Loucy (cell line): ENCODE measurements around the gene TNIP1.

Experiments used
- H2AFZ ChIP-seq: fragments of 200-600 bp; sonication (generic); 2 replicates; pipeline ENCODE4 v1.6.0; 2016; ENCODE audit warnings: antibody characterized with exemption, mild to moderate bottlenecking, low read length, moderate library complexity
- H3F3A ChIP-seq: fragments of 200-600 bp; 2 replicates; pipeline ENCODE4 v1.6.0; 2016; ENCODE audit warnings: antibody characterized with exemption, low read depth, mild to moderate bottlenecking
- H3K27me3 ChIP-seq: fragments of 200-600 bp; sonication (generic); 2 replicates; pipeline ENCODE4 v1.6.1; 2014; ENCODE audit warnings: low read length, mild to moderate bottlenecking; ENCODE audit not compliant: insufficient read depth, poor library complexity, severe bottlenecking
- H3K36me3 ChIP-seq: fragments of 200-600 bp; sonication (generic); 2 replicates; pipeline ENCODE4 v1.6.1; 2016; ENCODE audit warnings: low read length; ENCODE audit not compliant: insufficient read depth
- H3K4me1 ChIP-seq: fragments of 200-600 bp; sonication (generic); 2 replicates; pipeline ENCODE4 v1.5.1; 2014; ENCODE audit warnings: low read length, mild to moderate bottlenecking; ENCODE audit not compliant: insufficient read depth, poor library complexity, severe bottlenecking
- H3K4me2 ChIP-seq: fragments of 200-600 bp; sonication (generic); 2 replicates; pipeline ENCODE4 v1.6.0; 2014; ENCODE audit warnings: antibody characterized with exemption, low read length, low read depth, mild to moderate bottlenecking; ENCODE audit not compliant: poor library complexity, severe bottlenecking
- H3K4me3 ChIP-seq: fragments of 200-600 bp; sonication (generic); 2 replicates; pipeline ENCODE4 v1.5.1; 2014; ENCODE audit warnings: low read length, mild to moderate bottlenecking, mixed read lengths; ENCODE audit not compliant: poor library complexity, severe bottlenecking
- H3K79me2 ChIP-seq: fragments of 200-600 bp; sonication (generic); 2 replicates; pipeline ENCODE4 v1.6.1; 2014; ENCODE audit warnings: low read length; ENCODE audit not compliant: insufficient read depth
- H3K9ac ChIP-seq: fragments of 200-600 bp; sonication (generic); 2 replicates; pipeline ENCODE4 v1.6.0; 2014; ENCODE audit warnings: mild to moderate bottlenecking, low read depth, low read length, moderate library complexity; ENCODE audit not compliant: poor library complexity, severe bottlenecking
- H3K9me2 ChIP-seq: fragments of 200-600 bp; sonication (generic); replicated peaks from 2 replicates; pipeline ENCODE4 v1.6.1; 2016; ENCODE audit warnings: low read depth, low read length, mixed read lengths
- H3K9me3 ChIP-seq: fragments of 200-600 bp; sonication (generic); 2 replicates; pipeline ENCODE4 v1.6.1; 2014; ENCODE audit warnings: mild to moderate bottlenecking, antibody characterized with exemption, low read length, low read depth; ENCODE audit not compliant: insufficient read depth
- H4K20me1 ChIP-seq: fragments of 200-600 bp; sonication (generic); 2 replicates; pipeline ENCODE4 v1.6.0; 2014; ENCODE audit warnings: antibody characterized with exemption, low read length, mild to moderate bottlenecking; ENCODE audit not compliant: insufficient read depth, poor library complexity, severe bottlenecking
- CTCF ChIP-seq: fragments of 200-600 bp; sonication (generic); conservative IDR thresholded peaks from 2 replicates; pipeline ENCODE4 v1.5.1; 2014; ENCODE audit warnings: mild to moderate bottlenecking, antibody characterized with exemption, low read length
- EZH2phosphoT487 ChIP-seq: fragments of 200-600 bp; IDR thresholded peaks from 2 replicates; pipeline ENCODE4 v1.6.1; 2018; ENCODE audit warnings: antibody characterized with exemption, mild to moderate bottlenecking, moderate library complexity, borderline replicate concordance

The TNIP1 gene

GRCh38 chr5:151086905-151087360 is 6.1 kb upstream of the TNIP1 start:
- no peaks in the 10 kb centered on the region for H3K9me3 ChIP-seq
- no peaks in the 10 kb centered on the region for H3K9me2 ChIP-seq
- no peaks in the 10 kb centered on the region for H3K36me3 ChIP-seq
- no peak overlapping the region for H2AFZ ChIP-seq
- no peaks in the 10 kb centered on the region for H3K27me3 ChIP-seq
- peak overlapping the region; percentile 11 for H3K4me3 ChIP-seq
- H4K20me1 ChIP-seq: no peaks in the 10 kb centered on the region
- TF ChIP-seq EZH2phosphoT487 (no peak), CTCF (no peak)
- H3K4me1 ChIP-seq: peaks cover 27% of the 10 kb centered on the region
- peak overlapping the region; percentile 56 for H3K9ac ChIP-seq
- no peaks in the 10 kb centered on the region for H3F3A ChIP-seq
- H3K4me2 ChIP-seq: peak overlapping the region; percentile 31
- peaks cover 14% of the 10 kb centered on the region for H3K79me2 ChIP-seq

- Histone ChIP-seq H3K4me2 (peak overlapping the region; percentile 31), H3F3A (no peaks in the 10 kb centered on the region), H3K27me3 (no peaks in the 10 kb centered on the region), H3K79me2 (peaks cover 20% of the 10 kb centered on the region), H4K20me1 (no peaks in the 10 kb centered on the region), H3K9me3 (no peaks in the 10 kb centered on the region), H3K9me2 (no peaks in the 10 kb centered on the region), H3K4me1 (peaks cover 33% of the 10 kb centered on the region), H2AFZ (no peak overlapping the region), H3K36me3 (no peaks in the 10 kb centered on the region), H3K9ac (peak overlapping the region; percentile 56), H3K4me3 (peak overlapping the region; percentile 11)
- TF ChIP-seq CTCF (no peak), EZH2phosphoT487 (no peak)
Observed at GRCh38 chr5:151086192-151086869, 5.5 kb upstream of the TNIP1 start.

- Histone ChIP-seq H3K27me3 (no peaks in the 10 kb centered on the region), H3F3A (no peaks in the 10 kb centered on the region), H3K4me1 (peaks cover 33% of the 10 kb centered on the region), H4K20me1 (no peaks in the 10 kb centered on the region), H3K79me2 (peaks cover 20% of the 10 kb centered on the region), H2AFZ (no peak overlapping the region), H3K36me3 (no peaks in the 10 kb centered on the region), H3K4me2 (no peak overlapping the region), H3K4me3 (no peak overlapping the region), H3K9ac (no peak overlapping the region), H3K9me3 (no peaks in the 10 kb centered on the region), H3K9me2 (no peaks in the 10 kb centered on the region)
- TF ChIP-seq CTCF (no peak), EZH2phosphoT487 (no peak)
Observed at GRCh38 chr5:151085517-151086041, 4.7 kb upstream of the TNIP1 start.
